Tibial nerve (tissue), 3 donors: ENCODE results near the gene CUL9.

Source experiments
- CTCF ChIP-seq, 5 experiments: fragments of 200-600 bp in 3 of 5; fragments of 450-650 bp in 2 of 5; sonication (generic) in 3 of 5; IDR thresholded peaks; one replicate each; pipeline ENCODE4 v1.5.1; 2016 to 2019; ENCODE audit warnings: antibody characterized with exemption in 5 of 5, mild to moderate bottlenecking in 3 of 5, moderate library complexity in 2 of 5
- POLR2A ChIP-seq, 2 donors: fragments of 450-650 bp; IDR thresholded peaks; one replicate each; pipeline ENCODE4 v1.6.1; 2017; ENCODE audit warnings: antibody characterized with exemption in 2 of 2, mild to moderate bottlenecking in 2 of 2, moderate library complexity in 2 of 2

DNA sequence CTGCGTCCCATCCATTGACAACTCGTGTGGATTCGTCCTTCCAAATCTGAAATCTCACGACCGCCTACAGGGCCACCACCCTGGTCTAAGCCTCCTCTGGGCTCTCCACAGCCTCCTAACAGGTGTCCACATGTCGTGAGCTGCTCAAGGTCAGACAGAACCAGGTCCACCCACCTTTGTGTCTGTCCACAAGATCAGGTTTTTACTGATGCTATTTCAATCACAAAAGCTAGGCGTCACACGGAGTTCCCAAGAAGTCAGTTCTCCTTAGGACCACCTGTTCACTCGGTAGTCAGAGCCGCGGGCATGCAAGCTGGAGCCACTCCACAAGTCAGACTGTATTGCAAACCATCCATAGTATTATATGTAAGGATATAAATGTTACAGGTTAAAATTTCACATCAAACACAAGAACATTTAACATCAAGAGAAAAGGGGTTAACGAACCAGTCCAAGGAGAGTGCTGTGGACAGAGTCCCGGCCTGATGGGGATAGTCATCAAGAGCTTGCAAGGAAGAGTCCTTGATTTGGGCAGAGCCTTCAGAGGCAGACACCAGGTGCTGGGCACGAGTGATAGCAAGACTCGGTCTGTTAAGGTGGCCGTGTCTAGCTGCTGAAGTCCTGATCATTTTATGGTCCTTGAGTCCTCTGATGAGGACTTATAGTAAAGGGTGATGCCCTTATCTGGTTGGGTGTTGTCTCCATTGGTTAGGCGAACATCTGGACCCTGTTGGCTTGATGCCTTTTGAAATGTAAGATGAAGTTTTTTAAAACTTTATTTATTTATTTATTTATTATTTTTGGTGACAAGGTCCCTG is 48.0 kb downstream of the CUL9 start:
- TF ChIP-seq POLR2A (IDR thresholded peaks at IDR 0.05) (no peak), CTCF (IDR thresholded peaks at IDR 0.05) (no peak)
